ENCODE measurements around the gene NTNG2. TPM values are rescaled to one million over a fixed set of nuclear protein-coding genes. Genes with fewer than 3 reads are reported as not detected.

NTNG2 gene
- total and polyA plus RNA-seq, 8 donors: under 0.01 to 8.1 (median 0.31) TPM; not detected in 1

DNA sequence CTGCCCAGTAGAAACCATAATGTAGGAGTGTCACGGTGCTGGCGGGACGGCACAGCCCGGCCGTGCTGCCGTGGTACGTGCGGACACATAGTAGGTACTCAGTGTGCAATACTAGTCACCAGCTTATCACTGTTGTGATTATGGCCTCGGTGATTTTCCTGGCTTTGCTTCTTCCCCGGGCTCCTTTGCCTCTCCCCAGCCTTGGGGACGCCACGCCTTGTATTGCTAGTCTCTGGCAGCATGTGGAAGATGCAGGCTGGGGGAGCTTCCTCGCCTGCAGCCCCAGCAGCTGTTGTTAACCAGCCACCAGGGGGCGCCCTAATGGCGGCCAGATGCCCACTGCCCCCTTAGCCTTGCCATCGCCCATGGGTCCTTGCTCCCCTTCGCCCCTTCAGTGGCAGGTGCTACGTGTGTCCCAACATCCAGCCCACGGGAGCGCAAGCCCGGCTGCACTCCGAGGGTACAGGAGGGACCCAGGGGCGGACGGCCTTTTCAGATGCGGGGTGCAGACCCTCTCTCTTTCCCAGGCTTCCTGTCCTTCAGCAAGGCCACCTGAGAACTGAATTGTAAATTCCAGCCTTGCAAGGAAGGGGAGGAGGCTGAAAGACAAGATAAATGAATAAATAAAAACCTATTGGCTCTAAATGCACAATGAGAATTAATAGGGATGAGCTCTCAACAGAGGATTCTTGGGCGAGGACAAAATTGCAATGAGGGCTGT is 8.0 kb downstream of the NTNG2 start:
- peaks cover 0 to 2% (median under 1%) of the 10 kb centered on the region in 4 donors for H3K4me1 ChIP-seq
- H3K27ac ChIP-seq: no peak overlapping the region
- TF ChIP-seq, protein P1, sequence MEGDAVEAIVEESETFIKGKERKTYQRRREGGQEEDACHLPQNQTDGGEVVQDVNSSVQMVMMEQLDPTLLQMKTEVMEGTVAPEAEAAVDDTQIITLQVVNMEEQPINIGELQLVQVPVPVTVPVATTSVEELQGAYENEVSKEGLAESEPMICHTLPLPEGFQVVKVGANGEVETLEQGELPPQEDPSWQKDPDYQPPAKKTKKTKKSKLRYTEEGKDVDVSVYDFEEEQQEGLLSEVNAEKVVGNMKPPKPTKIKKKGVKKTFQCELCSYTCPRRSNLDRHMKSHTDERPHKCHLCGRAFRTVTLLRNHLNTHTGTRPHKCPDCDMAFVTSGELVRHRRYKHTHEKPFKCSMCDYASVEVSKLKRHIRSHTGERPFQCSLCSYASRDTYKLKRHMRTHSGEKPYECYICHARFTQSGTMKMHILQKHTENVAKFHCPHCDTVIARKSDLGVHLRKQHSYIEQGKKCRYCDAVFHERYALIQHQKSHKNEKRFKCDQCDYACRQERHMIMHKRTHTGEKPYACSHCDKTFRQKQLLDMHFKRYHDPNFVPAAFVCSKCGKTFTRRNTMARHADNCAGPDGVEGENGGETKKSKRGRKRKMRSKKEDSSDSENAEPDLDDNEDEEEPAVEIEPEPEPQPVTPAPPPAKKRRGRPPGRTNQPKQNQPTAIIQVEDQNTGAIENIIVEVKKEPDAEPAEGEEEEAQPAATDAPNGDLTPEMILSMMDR (IDR thresholded peaks at IDR 0.05): peak in 5 of 7 experiments; percentile 48 to 73 (median 63)
- TF ChIP-seq POLR2A (IDR thresholded peaks at IDR 0.05): no peak
- H3K27me3 ChIP-seq: peaks cover 4 to 76% (median 55%) of the 10 kb centered on the region in 3 donors
- no peaks in the 10 kb centered on the region for H3K36me3 ChIP-seq
- intact Hi-C loops (cut with DNase I; ENCODE audit: low total_unique reads): loop anchor here (5.0 kb wide), 1 partner anchor 62 kb away; no protein-coding TSS in a partner anchor
- 38 to 43% (median 39%) methylated on average over 26 of the region's 26 CpGs for whole genome bisulfite sequencing, 5 donors
- no peak overlapping the region for H3K4me3 ChIP-seq
- no peaks in the 10 kb centered on the region for H3K9me3 ChIP-seq
- DNase-seq: peak; percentile 59 to 80

- WGBS, 5 donors: 55 to 78% (median 64%) methylated on average over 7 of the region's 7 CpGs
Measured at GRCh38 chr9:132171702-132172101, 9.8 kb downstream of the NTNG2 start.

DNA sequence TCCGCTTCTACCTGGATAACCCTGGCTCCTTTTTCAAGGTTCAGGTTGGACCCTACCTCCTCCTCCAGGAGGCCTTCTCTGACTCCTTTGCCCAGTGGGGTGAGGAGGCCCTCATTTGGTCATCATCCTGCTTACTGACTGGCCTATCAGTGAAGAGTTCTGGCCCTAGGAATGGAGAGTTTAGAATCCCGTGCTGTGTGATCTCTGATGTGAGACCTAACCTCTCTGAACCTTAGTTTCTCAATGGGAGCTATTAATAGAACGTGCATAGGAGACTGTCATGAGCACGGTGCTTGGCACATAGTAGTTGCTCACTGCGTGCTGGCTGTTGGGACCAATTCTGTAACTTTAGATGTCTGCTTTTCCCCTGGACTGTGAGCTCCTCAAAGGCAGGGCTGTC is 10.3 kb downstream of the NTNG2 start:
- 70 to 82% (median 75%) methylated on average over 5 of the region's 5 CpGs for WGBS, 5 donors
- Histone ChIP-seq H3K4me1 (no peaks in the 10 kb centered on the region), H3K36me3 (no peaks in the 10 kb centered on the region), H3K4me3 (no peak overlapping the region), H3K27ac (no peak overlapping the region), H3K27me3 (peaks cover 4 to 52% (median 36%) of the 10 kb centered on the region in 3 donors), H3K9me3 (no peaks in the 10 kb centered on the region)
- intact Hi-C loops (cut with DNase I; ENCODE audit: low total_unique reads): no loop called here
- TF ChIP-seq POLR2A (IDR thresholded peaks at IDR 0.05): no peak
- TF ChIP-seq POLR2AphosphoS5 (IDR thresholded peaks at IDR 0.05): no peak
- no peak for TF ChIP-seq EP300 (IDR thresholded peaks at IDR 0.05)
- TF ChIP-seq, protein P1 (IDR thresholded peaks at IDR 0.05): no peak
- no peak for DNase-seq

More at GRCh38 chr9:132171702-132172101, 9.8 kb downstream of the NTNG2 start:
- Histone ChIP-seq H3K27me3 (peaks cover 4 to 57% (median 41%) of the 10 kb centered on the region in 3 donors), H3K4me1 (no peaks in the 10 kb centered on the region), H3K36me3 (no peaks in the 10 kb centered on the region), H3K4me3 (no peak overlapping the region), H3K27ac (no peak overlapping the region), H3K9me3 (no peaks in the 10 kb centered on the region)
- DNase-seq: no peak
- TF ChIP-seq, protein P1 (IDR thresholded peaks at IDR 0.05): no peak
- TF ChIP-seq POLR2A (IDR thresholded peaks at IDR 0.05) (no peak), POLR2AphosphoS5 (IDR thresholded peaks at IDR 0.05) (no peak), EP300 (IDR thresholded peaks at IDR 0.05) (no peak)
- intact Hi-C loops (cut with DNase I; ENCODE audit: low total_unique reads): no loop called here

DNA sequence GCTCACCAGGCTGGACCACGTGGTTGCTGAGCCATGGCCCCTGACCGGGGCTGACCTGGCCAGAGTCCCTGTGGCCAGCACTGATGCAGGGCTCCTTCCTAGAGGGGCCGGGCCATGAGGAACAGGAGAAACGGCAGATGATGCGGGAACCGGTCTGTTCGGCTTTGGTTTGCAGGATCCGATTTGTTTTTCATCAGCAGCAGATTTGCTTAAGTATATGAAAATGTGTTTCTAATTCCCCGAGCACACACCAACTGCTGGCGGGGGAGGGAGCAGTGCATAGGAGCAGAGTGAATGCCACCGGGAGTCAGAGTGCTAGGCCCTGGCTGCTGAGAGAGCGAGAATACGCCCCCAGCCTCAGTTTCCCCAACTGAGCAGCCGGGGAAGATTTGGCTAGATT is 13.6 kb downstream of the NTNG2 start:
- 51 to 54% (median 53%) methylated on average over 14 of the region's 14 CpGs for WGBS, 5 donors
- Histone ChIP-seq H3K9me3 (no peaks in the 10 kb centered on the region), H3K27me3 (peaks cover 0 to 47% (median 6%) of the 10 kb centered on the region in 3 donors), H3K36me3 (no peaks in the 10 kb centered on the region), H3K4me1 (no peaks in the 10 kb centered on the region), H3K4me3 (no peak overlapping the region), H3K27ac (no peak overlapping the region)
- TF ChIP-seq POLR2AphosphoS5 (IDR thresholded peaks at IDR 0.05): no peak
- TF ChIP-seq, protein P1 (IDR thresholded peaks at IDR 0.05): no peak
- no peak for TF ChIP-seq EP300 (IDR thresholded peaks at IDR 0.05)
- TF ChIP-seq POLR2A (IDR thresholded peaks at IDR 0.05): no peak
- no peak for DNase-seq
- intact Hi-C loops (cut with DNase I; ENCODE audit: low total_unique reads): no loop called here

All from stomach (tissue), 9 donors.